Ovary (tissue), 9 donors: ENCODE results near the gene LRP1B. TPM values are rescaled to one million over a fixed set of nuclear protein-coding genes. Genes with fewer than 3 reads are reported as not detected.

Experiments used
- DNase-seq, 5 donors: peaks; one replicate each; pipeline ENCODE4 v3.0.0-alpha.2; 2019 to 2020
- H3K27ac ChIP-seq, 2 donors: fragments of 200-600 bp; one replicate each; pipeline versions ENCODE4 v1.5.1 to v1.8.0; 2019 to 2022
- H3K27me3 ChIP-seq: fragments of 200-600 bp; one replicate; pipeline ENCODE4 v1.8.0; 2022
- H3K36me3 ChIP-seq: fragments of 200-600 bp; sonication (generic); one replicate; pipeline ENCODE4 v1.5.1; 2019
- H3K4me1 ChIP-seq: one replicate; pipeline ENCODE4 v1.8.1; 2013; ENCODE audit warnings: mild to moderate bottlenecking, moderate library complexity; ENCODE audit not compliant: insufficient read depth
- H3K4me3 ChIP-seq: fragments of 200-600 bp; sonication (generic); one replicate; pipeline ENCODE4 v1.5.1; 2017
- H3K9me3 ChIP-seq, 2 donors: fragments of 200-600 bp in 1 of 2; sonication (generic) in 1 of 2; one replicate each; pipeline versions ENCODE4 v1.5.1 to v1.8.1; 2013 to 2019; ENCODE audit warnings: mild to moderate bottlenecking in 1 of 2, moderate library complexity in 1 of 2
- EP300 ChIP-seq: sonication (generic); formaldehyde crosslinking; IDR thresholded peaks from one replicate; pipeline ENCODE4 v1.6.1; 2017; ENCODE audit warnings: antibody characterized with exemption
- POLR2A ChIP-seq: fragments of 450-650 bp; IDR thresholded peaks from one replicate; pipeline ENCODE4 v1.6.1; 2017; ENCODE audit warnings: antibody characterized with exemption, mild to moderate bottlenecking, moderate library complexity
- WGBS, 3 donors: extraction: QIAGEN DNeasy Blood & Tissue Kit in 1 of 3; methylation state at CpG; one replicate each; pipeline versions ENCODE4 v1.1.5 to v1.1.7; 2013 to 2017; 5-methylcytosine and 5-hydroxymethylcytosine counted together
- intact Hi-C, 4 donors: fragments of 100-400 bp; cut with DNase I; formaldehyde crosslinking; loops; one replicate each; pipeline versions ENCODE4 v1.11.0 to v1.15.1; 2022 to 2023
- polyA plus RNA-seq, 2 donors: library from polyadenylated mRNA; stranded (reverse); fragments of 200-250 nt in 1 of 2; fragments of 350-450 nt in 1 of 2; fragmentation: Illumina TruSeq in 1 of 2; extraction: RNeasy Lipid Tissue Mini Kit (QIAGEN cat#74804) in 1 of 2; gene quantifications; one replicate each; pipeline ENCODE4 v1.2.3, GENCODE V29; 2013 to 2014
- total RNA-seq, 7 donors: library from RNA; depleted of rRNA in 2 of 7; stranded (reverse); fragments of >200 nt in 2 of 7; fragmentation: NEBNext Ultra II Directional in 3 of 7; extraction: Animal tissue kit (Norgen Biotek cat#: 25700) in 3 of 7; gene quantifications; one replicate each; pipeline versions ENCODE4 v1.1.0 to v1.2.4, GENCODE V29; 2016 to 2023
- TF ChIP-seq, protein P1 (sequence below), 3 donors: fragments of 450-650 bp in 2 of 3; fragments of 200-600 bp in 1 of 3; IDR thresholded peaks; one replicate each; pipeline versions ENCODE4 v1.5.1 to v1.8.0; 2016 to 2022; ENCODE audit warnings: antibody characterized with exemption in 3 of 3, mild to moderate bottlenecking in 1 of 3
- donor health status: DM: no; HTN: no; CAD: no; lungs with moderate emphysema.
- donor health status: DM: no; HTN: no; CAD: no.
- donor health status: Bipolar disorder and iron deficiency.
- donor health status: DM: yes; HTN: yes; CAD: no.
- donor health status: DM: no; HTN: no; CAD: no.
- donor health status: DM: yes; HTN: yes; CAD: no.

The LRP1B gene
- total and polyA plus RNA-seq, 9 donors: 0.08 to 2.6 (median 0.37) TPM

DNA sequence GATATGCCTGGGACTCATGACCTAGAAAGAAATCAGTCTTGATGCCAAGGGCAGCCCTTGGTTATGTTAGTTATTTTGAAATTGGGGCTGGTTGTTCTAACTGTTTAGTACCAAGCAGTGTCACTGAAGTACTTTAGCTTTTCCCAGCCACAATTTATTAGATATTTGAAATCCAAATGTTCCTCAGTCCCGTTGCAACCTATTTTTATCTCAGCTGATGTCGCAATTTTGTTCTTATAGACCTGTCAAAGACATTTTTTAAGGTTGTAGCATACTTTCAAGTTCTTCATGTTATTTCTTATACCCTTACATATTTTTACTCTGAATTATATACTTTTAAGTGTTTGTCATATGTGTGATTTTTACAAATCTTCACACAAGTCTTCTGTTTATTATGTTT is 100.1 kb downstream of the LRP1B start:
- H3K27me3 ChIP-seq: no peaks in the 10 kb centered on the region
- intact Hi-C loops: no loop called here
- H3K4me1 ChIP-seq: no peaks in the 10 kb centered on the region
- no peaks in the 10 kb centered on the region for H3K36me3 ChIP-seq
- TF ChIP-seq EP300: no peak
- TF ChIP-seq POLR2A: no peak
- TF ChIP-seq, protein P1, sequence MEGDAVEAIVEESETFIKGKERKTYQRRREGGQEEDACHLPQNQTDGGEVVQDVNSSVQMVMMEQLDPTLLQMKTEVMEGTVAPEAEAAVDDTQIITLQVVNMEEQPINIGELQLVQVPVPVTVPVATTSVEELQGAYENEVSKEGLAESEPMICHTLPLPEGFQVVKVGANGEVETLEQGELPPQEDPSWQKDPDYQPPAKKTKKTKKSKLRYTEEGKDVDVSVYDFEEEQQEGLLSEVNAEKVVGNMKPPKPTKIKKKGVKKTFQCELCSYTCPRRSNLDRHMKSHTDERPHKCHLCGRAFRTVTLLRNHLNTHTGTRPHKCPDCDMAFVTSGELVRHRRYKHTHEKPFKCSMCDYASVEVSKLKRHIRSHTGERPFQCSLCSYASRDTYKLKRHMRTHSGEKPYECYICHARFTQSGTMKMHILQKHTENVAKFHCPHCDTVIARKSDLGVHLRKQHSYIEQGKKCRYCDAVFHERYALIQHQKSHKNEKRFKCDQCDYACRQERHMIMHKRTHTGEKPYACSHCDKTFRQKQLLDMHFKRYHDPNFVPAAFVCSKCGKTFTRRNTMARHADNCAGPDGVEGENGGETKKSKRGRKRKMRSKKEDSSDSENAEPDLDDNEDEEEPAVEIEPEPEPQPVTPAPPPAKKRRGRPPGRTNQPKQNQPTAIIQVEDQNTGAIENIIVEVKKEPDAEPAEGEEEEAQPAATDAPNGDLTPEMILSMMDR (IDR thresholded peaks at IDR 0.05): no peak
- no peak overlapping the region for H3K27ac ChIP-seq
- H3K4me3 ChIP-seq: no peak overlapping the region
- no peaks in the 10 kb centered on the region for H3K9me3 ChIP-seq
- 58 to 62% (median 59%) methylated on average over 2 of the region's 2 CpGs for WGBS, 3 donors
- no peak for DNase-seq

DNA sequence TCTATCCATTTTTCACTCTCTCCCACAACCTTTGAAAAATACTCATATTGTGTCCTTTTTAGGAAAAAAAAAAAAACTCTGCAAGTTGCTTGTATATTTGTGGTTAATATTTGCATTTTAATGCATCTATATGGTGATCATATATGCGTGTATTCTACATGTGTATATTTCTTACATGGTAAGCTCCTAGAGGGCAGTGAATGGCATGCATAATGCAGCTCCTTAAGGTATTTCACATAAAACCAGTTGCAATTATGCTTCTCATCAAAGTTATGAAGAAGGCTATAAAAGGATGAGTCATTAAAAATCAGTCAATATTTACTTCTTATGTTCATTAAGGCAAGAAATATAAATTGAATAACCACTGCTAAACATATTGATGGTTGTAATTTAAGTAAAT is 100.8 kb downstream of the LRP1B start:
- Histone ChIP-seq H3K9me3 (no peaks in the 10 kb centered on the region), H3K4me1 (no peaks in the 10 kb centered on the region), H3K27me3 (no peaks in the 10 kb centered on the region), H3K36me3 (no peaks in the 10 kb centered on the region), H3K27ac (no peak overlapping the region), H3K4me3 (no peak overlapping the region)
- 91 to 96% (median 93%) methylated on average over 1 of the region's 1 CpG for WGBS, 3 donors
- intact Hi-C loops: no loop called here
- no peak for DNase-seq
- TF ChIP-seq EP300: no peak
- TF ChIP-seq, protein P1 (IDR thresholded peaks at IDR 0.05): no peak
- TF ChIP-seq POLR2A: no peak

DNA sequence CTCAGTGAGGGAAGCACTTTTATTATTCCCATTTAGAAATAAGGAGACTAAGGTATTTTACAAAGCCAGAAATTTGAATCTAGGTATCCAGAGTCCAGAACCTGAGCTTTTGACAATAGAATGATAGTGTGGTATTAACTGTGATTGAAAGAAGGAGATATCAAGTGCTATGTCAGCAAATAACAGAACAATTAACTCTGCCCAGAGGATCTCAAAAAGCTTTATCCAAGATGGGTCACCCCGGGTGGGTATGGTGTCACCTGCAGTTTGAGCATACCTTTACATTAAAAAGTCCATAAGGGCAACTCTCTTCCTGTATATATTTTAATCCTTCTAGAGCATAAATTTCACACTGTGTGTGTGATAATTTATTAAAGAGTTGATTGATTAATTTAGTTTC is 105.4 kb downstream of the LRP1B start:
- WGBS, 3 donors: 84 to 88% (median 85%) methylated on average over 1 of the region's 1 CpG
- intact Hi-C loops: no loop called here
- TF ChIP-seq EP300 (no peak), POLR2A (no peak)
- TF ChIP-seq, protein P1 (IDR thresholded peaks at IDR 0.05): no peak

DNA sequence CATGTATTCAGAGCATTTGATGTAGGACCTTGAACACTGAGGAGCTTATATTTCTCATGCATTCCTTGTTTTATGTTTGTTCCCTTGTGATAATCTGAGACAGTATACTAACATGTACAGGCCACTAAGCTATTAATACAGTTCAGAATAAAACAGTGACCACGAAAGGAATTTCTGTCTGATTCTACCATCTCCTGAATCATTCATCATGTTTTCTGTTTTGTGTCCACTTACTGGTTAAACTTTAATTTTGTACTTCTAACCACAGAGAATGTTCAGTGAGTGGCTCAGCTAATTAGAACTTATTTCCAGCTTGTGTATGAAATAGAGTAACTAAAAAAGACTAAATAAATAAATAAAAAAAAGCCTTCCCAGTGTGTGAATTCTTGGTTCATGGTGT is 110.4 kb downstream of the LRP1B start:
- Histone ChIP-seq H3K27ac (no peak overlapping the region), H3K4me1 (no peaks in the 10 kb centered on the region), H3K27me3 (no peaks in the 10 kb centered on the region), H3K9me3 (no peaks in the 10 kb centered on the region), H3K36me3 (no peaks in the 10 kb centered on the region), H3K4me3 (no peak overlapping the region)
- TF ChIP-seq EP300 (no peak), POLR2A (no peak)
- TF ChIP-seq, protein P1 (IDR thresholded peaks at IDR 0.05): no peak
- 45 to 57% (median 55%) methylated on average over 1 of the region's 1 CpG for WGBS, 3 donors
- no peak for DNase-seq
- intact Hi-C loops: no loop called here

More for the DNA sequence above, 105.4 kb downstream of the LRP1B start:
- no peak for DNase-seq
- no peak overlapping the region for H3K27ac ChIP-seq
- no peaks in the 10 kb centered on the region for H3K27me3 ChIP-seq
- no peak overlapping the region for H3K4me3 ChIP-seq
- H3K9me3 ChIP-seq: no peaks in the 10 kb centered on the region
- H3K4me1 ChIP-seq: no peaks in the 10 kb centered on the region
- no peaks in the 10 kb centered on the region for H3K36me3 ChIP-seq
